CD4-positive, alpha-beta T cell treated with Interferon gamma for 1 hour (primary cell): ENCODE results near the gene EMC8.
A peak's percentile ranks its signal among the peaks of the same experiment; 100 is the strongest.

ENCODE experiments used
- DNase-seq: peaks from one replicate; pipeline ENCODE4 v3.0.0-alpha.2; 2020

The EMC8 gene

GRCh38 chr16:85752511-85753420, 46.6 kb downstream of the EMC8 start:
- DNase-seq: no peak

- DNase-seq: no peak
Measured at GRCh38 chr16:85751698-85752501, 47.4 kb downstream of the EMC8 start.

GRCh38 chr16:85750827-85751697, 48.3 kb downstream of the EMC8 start, which contains the start of gene C16orf74:
Gene C16orf74, minus strand, starts transcription at chr16:85751096. Its CDS starts 15,879 bp downstream, at chr16:85735217.
- no peak for DNase-seq

DNA sequence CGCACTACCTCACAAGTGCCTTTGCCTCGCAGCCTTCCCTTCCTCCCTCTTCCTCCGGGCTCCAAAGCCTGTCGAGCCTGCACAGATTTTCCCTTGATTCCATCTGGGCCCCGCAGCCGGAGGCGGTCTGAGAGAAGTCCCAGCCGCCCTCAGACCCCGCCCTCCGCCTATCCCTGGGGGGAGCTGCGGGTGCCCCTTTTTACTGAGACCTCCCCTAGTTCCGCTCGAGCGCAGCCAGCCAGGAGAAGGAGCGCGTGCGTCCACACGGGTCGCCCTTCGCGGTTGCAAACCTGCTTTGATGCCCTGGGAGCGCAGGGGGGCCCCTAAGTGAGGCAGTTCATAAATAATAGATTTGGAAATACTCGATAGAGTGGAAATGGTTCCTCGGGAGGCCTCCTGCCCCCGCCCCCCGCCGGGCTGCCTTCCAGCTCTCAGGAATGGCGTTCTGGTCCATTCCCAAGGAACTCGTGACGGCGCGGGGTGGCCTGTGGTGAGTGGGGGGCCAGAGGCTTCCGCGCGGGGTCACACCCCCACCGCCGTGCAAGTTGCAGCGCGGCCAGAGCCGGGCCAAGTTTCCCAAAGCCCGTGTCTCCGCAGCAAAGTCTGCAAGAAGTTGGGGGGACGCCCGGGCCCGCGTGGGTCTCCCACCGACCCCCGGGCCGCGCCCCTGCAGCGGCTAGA, 49.1 kb downstream of the EMC8 start:
- peak; percentile 42 for DNase-seq

- no peak for DNase-seq
Measured at GRCh38 chr16:85749771-85750145, 49.6 kb downstream of the EMC8 start.

- DNase-seq: no peak
Measured at GRCh38 chr16:85746460-85747215, 52.7 kb downstream of the EMC8 start.

GRCh38 chr16:85738923-85739715, 60.2 kb downstream of the EMC8 start:
- DNase-seq: no peak

DNA sequence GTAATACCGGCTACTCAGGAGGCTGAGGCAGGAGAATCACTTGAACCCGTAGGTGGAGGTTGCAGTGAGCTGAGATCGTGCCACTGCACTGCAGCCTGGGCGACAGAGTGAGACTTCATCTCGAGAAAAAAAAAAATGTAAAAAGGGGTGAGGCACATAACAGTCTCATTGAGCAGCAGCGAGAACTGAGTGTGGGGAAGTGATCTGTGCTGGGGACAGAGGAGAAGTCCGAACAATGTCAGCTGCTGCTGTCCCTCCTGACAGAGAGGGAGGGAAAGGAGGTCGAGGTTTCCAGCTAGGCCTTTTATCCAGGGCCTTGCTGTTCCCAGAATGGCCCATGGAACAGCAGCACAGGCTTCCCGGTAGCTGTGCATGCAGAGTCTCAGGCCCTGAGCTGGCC, 62.4 kb downstream of the EMC8 start:
- DNase-seq: no peak

GRCh38 chr16:85735946-85736345, 63.4 kb downstream of the EMC8 start:
- no peak for DNase-seq

DNA sequence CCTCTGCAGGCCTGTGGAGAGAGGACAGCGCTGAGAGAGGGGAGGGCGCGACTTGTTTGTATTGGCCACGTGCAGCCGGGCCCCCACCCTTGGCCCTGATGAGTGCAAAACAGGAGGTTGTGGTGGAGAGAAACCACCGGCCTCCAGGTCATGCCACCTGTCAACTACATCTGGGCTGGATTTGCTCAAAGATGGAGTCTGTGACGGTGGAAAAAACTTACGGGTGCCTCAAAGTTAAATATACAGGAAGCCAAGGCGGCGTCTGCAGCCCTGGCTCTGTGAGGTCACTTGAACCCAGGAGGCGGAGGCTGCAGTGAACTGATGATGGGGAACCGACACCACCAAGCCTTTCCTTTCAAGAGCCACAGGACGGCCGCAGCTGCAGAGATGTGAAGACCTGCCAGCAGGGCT, 64.1 kb downstream of the EMC8 start:
- DNase-seq: peak; percentile 48

DNA sequence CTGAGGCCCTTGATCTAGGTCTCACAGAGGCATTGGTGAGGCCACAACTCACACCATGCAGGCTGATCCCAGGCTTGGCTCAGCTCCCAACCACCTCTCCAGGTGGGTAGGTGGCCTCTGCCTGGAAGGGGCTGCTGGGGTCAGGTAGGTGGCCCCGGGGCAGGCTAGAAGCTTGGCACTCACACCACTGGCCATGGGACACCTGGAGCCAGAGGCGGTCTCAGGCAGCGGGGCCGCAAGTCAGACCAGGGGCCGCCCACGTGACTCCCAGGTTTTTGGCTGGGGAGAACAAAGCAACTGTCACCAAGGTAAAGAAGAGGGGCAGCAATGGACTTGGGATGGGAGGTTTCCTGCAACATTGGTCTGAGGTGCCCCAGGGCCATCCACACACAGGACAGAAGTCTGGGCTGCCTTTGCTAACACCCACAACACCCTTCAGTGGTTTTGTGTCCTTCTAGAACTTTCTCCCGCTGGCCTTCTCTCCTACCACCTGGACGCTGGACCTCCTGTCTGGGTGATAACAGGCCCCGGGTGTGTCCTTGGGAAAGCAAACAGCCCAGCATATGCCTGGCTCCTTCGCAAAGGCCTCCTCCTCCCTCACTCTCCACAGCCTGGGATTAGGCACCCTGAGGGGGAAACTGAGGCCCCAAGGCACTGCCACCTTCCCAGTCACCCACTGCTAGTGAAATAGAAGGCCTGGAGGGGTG, 64.9 kb downstream of the EMC8 start:
- no peak for DNase-seq

DNA sequence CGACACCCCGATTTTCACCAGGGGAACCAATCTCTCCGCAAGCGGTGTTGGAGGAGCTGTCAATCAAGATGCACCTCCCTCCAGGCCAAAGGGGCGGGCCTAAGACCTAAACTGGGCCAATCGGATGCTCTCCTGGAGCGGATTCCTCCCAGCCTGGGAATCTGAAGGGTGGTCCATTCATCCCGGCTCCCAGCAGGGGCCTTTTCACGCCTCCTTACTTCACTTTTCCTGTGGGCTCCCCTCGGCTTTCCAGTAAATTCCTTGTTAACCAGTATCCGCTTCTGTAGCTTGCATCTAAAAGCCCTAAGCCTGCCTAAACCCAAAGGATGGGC, 65.5 kb downstream of the EMC8 start:
- DNase-seq: no peak

DNA sequence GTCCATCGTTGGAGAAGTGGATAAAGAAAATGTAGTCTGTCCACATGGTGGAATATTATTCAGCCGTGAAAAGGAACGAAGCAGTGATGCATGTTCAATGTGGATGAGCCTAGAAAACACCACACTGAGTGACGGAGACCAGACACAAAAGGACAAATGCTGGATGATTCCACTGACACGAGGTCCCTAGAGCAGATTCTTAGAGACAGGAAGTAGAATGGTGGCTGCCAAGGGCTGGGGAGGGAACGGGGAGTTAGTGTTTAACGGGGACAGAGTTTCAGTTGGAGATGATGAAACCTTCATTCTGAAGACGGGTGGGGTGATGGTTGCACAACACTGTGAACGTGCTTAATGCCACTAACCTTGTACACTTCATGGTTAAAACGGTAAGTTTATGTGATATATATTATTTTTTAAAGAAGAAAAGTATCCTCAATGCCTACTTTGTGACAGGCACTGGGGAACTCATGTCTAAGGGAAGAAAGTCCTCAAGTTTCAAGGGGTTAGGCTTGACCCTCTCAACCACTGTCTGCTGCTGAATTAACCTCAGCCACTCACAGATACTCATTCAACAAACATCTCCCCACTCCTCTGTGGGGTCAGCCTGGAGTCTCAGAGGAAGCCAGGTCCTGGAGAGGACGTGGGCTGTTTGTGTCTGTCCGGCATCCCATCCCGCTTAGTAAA, 66.0 kb downstream of the EMC8 start:
- DNase-seq: peak; percentile 26

DNA sequence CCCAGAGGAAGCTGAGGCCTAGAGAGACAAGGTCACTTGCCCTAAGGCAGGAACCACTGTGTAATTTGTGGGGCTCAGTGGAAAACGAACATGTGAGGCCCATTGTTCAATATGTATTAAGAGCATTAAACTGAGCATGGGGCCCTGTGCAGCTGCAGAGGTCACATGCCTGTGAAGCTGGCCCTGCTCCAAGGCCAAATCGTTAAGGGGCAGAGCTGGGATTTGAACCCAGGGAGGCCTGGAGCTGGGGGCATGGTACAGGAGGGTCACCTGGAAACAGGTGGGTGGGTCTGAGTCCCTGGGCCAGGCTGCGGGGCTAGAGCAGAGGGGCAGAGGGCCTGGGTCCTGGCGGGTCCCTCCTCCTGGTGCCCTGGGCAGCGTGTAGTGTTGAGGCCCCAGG, 68.2 kb downstream of the EMC8 start:
- DNase-seq: no peak

GRCh38 chr16:85730186-85730465, 69.2 kb downstream of the EMC8 start:
- peak; percentile 10 for DNase-seq

DNA sequence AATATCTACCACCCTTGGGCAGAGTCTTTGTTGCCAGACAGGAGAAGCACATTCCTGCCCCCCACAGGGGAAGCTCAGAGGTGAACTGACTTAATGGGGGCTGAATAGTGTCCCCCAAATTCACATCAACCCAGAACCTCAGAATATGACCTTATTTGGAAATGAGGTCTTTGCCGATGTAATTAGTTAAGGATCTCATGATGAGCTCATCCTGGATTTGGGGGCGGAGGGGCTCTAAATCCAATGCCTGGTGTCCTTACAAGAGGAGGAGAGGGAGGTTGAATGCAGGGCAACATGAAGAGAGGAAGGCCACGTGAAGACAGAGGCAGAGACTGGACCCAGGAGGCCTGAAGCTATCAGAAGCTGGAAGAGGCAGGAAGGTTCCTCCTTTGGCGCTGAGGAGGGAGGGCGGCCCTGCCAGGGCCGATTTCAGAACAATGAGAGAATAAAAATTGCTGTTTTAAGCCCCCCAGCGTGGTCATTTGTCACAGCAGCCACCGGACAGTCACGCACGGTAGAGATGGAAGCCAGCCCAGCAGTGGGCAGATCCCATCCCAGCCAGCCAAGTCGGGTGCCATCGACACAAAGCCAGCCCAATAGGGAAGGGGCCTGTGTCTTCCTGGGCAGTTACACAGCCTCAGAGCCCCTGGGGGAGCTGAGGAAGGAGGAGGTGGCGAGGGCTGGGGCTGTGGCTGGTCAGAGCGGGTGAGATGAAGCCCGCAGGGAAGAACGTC, 69.7 kb downstream of the EMC8 start:
- DNase-seq: no peak

DNA sequence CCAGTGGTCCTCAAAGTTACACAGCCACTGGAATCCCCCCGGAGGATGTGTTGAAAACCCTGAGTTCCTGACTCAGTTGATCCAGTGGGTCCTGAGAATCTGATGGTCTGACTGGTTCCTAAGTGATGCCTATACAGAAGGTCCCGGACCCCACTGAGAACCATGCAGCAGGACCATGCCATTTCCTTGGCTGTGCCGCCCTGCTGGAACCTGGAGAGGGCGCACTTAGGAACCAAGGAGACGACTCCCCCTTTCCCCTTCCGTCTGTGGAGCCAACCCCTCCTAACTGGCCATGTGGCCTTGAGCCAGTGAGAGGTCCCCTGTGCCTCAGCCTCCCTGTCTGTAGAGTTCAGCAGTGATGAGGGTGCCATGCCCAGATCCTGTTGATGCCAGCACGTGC, 70.5 kb downstream of the EMC8 start:
- no peak for DNase-seq
